ENCODE results near the gene GALNT6.

The GALNT6 gene, protein sequence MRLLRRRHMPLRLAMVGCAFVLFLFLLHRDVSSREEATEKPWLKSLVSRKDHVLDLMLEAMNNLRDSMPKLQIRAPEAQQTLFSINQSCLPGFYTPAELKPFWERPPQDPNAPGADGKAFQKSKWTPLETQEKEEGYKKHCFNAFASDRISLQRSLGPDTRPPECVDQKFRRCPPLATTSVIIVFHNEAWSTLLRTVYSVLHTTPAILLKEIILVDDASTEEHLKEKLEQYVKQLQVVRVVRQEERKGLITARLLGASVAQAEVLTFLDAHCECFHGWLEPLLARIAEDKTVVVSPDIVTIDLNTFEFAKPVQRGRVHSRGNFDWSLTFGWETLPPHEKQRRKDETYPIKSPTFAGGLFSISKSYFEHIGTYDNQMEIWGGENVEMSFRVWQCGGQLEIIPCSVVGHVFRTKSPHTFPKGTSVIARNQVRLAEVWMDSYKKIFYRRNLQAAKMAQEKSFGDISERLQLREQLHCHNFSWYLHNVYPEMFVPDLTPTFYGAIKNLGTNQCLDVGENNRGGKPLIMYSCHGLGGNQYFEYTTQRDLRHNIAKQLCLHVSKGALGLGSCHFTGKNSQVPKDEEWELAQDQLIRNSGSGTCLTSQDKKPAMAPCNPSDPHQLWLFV

GRCh38 chr12:51391283-51392123 lies at the start of gene GALNT6:
TSS of gene GALNT6 (minus strand) at chr12:51391406. CDS start at chr12:51379781, 11,625 bp downstream.
- DNase-seq (ENCODE audit: low spot score), result peak; percentile 70

DNA sequence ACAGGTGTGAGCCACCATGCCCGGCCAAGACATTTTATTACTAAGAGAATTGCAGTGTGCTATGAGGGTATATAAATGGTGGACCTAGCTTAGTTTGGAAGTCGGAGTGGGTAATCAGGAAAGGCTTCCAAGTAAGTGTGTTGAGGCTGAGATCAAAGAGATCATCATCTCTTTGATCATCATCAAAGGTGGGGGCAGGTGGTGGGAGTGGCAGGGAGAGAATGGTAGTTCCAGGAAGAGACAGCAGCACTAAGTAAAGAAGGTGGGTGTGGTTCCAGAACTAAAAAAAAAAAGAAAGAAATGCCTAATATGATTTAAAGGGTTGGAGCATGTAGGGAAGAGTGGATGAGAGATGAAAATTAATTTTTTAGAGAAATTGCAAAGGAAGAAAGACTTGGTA lies 48.1 kb upstream of the GALNT6 start:
- no peak for DNase-seq (ENCODE audit: low spot score)

DNA sequence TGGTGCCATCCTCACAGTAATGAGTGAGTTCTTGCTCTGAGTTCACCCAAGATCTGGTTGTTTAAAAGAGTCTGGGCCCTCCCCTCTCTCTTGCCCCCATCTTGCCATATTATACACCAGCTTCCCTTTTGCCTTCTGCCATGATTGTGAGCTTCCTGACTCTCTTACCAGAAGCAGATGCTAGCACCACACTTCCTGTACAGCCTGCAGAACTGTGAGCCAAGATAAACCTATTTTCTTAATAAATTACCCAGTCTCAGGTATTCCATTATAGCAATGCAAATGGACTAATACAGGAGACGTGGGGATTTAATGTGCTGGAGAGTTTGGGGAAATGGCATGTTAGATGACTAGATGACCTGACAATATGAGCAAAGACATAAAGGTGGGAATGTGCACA lies 46.2 kb upstream of the GALNT6 start:
- no peak for DNase-seq (ENCODE audit: low spot score)

DNA sequence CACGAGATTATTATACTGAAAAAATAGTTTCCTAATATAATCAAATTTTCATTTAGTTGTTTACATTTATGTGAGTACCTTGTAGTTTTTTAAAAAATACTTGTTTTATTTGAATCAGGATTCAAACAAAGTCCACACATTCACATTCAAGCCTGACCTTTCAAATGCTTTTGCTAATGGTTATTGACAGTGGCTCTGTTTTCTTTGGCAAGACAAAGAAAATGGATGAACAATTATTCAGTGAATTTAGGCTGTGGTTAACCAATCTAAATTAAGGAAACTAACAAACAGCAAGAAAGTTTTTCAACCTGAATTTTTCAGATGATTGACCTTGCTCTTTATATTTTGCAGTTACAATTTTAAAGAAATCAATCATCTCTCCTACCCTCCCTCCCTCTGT lies 43.1 kb upstream of the GALNT6 start:
- DNase-seq (ENCODE audit: low spot score), result no peak

GRCh38 chr12:51432921-51433320 lies 41.7 kb upstream of the GALNT6 start:
- DNase-seq (ENCODE audit: low spot score), result no peak

- DNase-seq (ENCODE audit: low spot score), result no peak
These were observed 39.1 kb upstream of the GALNT6 start for GRCh38 chr12:51430196-51430895.

- DNase-seq (ENCODE audit: low spot score), result no peak
These were observed 38.5 kb upstream of the GALNT6 start for GRCh38 chr12:51429700-51430099.

- DNase-seq (ENCODE audit: low spot score), result no peak
These were observed 37.0 kb upstream of the GALNT6 start for GRCh38 chr12:51428256-51428655.

DNA sequence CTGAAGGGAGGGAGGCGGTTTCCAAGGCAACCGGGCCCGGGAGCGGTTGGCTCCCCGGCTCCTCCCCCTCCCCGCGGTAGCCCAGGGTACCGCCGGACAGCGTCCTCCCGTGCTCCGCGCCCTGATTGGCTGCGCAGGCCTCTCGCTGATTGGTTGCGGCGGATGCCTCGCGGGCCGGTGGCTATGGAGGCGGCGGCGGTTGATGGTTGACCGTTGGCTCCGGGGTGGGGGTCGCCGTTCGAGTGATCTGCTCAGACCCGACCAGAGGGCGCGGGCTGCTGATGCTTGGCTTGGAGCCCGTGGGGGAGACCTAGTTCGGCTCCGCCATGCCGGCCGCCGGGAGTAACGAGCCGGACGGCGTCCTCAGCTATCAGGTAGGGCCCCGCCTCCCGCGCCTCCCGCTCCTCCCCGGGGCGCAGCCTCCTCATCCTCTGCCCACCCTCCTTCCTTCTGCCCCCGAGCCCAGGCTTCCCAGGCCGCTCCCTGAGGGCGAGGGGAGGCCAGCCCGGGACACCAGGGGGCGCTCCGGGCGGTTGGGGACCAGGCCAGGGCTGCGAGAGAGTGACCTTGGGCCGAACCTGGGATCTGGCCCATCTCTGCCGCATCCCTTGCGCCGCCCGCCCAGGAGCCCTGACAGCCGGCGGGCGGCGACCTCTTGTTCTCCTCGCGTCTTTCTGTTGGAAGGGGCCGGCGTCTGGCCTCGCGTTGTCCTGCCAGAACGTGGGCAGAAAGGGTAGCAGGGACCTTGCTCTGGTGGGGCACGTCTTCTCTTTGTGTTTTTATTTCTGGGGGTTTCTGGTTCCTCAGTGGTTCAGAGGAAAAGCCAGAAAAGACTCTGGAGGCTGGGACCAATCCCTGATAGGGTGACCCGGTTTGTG lies 33.7 kb upstream of the GALNT6 start, which contains the start of gene SLC4A8:
Gene SLC4A8 (plus strand): TSS at position 170 of the 878 bp plus-strand sequence. CDS start 157 bp downstream, at position 327.
- peak; percentile 100 for DNase-seq (ENCODE audit: low spot score)

GRCh38 chr12:51424094-51424661 lies 33.0 kb upstream of the GALNT6 start:
- DNase-seq (ENCODE audit: low spot score), result no peak

DNA sequence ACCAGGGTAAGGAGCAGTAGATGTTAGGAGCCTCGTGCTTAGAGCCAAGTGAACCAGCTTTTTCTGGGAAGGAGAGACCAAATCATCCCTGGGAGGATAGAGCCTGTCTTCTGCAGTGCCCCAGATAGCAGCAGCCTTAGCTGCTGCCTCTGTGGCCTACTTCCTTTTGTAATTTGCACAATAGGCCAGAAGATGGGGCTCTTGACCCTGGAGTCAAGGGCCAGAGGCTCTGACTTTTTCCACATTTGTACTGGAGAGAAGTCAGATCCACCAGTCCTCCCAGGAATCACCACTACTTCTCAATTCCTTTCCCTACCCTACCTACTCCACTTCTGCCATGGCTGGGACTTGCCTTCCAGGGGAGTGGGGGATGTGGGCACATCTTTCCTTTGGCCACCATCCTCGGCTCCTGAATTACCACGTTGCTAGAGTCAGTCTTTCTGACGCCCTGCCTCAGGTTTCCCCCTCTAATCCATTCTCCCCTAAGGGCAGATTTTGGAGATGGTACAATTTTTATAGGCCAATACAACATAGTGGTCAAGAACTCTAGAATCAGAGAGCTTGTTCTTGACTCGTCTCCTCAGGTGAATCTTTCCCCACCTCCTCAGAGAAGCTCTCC lies 30.2 kb upstream of the GALNT6 start:
- peak; percentile 83 for DNase-seq (ENCODE audit: low spot score)

DNA sequence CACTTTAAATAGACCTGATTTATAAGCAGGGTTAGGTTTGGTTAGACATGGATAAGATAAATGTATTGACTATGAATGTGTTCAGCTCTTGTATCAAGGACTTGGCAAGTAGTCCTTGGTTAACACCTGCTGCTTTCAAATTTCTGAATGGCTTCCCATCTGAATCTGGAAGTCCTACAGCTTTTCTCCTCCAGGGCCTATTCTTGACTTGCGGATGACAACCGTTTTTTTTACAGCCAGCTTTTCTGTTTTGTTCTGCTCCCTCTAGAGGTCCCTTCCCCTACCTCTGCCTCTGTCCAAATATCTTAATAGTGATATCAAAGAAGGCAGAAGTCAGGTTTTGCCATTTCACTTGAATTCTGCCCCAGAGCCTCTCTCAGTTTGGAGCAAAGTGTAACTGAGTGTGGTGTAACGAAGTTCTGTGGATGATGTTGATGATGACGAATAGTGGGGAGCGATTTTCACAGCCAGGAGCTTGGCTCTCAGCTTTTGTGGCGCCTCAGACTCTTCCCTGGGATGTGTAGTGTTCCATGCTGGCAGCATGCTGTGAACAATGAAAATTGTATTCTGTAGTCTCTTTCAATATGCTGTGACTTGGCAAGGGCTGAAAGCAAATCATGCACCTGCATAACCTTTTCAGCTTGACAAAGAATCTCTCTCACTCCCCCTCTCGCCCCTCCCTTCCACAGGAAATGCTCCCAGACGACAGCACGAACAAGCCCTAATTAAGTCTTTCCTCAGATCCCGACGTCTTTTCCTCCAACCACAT lies 28.4 kb upstream of the GALNT6 start:
- DNase-seq (ENCODE audit: low spot score), result no peak

DNA sequence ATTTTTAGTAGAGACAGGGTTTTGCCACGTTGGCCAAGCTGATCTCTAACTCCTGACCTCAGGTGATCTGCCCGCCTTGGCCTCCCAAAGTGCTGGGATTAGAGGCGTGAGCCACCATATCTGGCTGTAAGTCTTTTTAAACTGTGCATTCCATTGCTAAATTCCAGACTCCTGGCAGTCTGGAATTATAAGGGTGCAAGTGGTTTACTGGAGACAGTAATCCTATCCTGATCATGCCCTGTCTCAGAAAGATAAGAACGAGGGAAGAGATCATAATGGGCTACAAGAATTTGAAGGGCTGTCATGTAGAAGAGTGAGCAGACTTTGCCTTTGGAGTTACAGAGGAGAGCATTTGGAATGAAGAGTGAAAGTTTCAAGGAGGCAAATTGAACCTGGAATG lies 26.6 kb upstream of the GALNT6 start:
- no peak for DNase-seq (ENCODE audit: low spot score)

GRCh38 chr12:51415931-51416330 lies 24.7 kb upstream of the GALNT6 start:
- no peak for DNase-seq (ENCODE audit: low spot score)

- DNase-seq (ENCODE audit: low spot score), result no peak
These were observed 22.6 kb upstream of the GALNT6 start for GRCh38 chr12:51413791-51414190.

- no peak for DNase-seq (ENCODE audit: low spot score)
These were observed 21.9 kb upstream of the GALNT6 start for GRCh38 chr12:51413149-51413548.

DNA sequence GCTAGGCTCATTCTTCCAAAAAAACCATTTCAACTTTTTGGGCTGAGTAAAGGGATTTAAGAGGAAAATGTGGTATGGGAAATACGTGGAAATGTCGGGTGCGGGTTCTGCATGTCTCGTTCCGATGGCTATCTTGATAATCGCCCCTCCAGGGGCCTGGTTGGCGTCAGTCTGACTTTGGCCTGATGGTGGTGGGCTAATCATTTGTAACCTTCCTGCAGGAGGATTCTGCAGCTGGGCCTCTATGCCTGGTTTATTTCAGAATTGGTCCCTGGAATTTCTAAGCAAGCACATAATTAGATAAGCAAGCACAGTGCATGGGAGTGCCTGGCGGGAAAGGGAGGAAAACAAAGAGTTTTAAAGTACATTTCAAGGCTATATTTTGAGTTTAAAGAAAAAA lies 18.6 kb upstream of the GALNT6 start:
- DNase-seq (ENCODE audit: low spot score), result no peak

DNA sequence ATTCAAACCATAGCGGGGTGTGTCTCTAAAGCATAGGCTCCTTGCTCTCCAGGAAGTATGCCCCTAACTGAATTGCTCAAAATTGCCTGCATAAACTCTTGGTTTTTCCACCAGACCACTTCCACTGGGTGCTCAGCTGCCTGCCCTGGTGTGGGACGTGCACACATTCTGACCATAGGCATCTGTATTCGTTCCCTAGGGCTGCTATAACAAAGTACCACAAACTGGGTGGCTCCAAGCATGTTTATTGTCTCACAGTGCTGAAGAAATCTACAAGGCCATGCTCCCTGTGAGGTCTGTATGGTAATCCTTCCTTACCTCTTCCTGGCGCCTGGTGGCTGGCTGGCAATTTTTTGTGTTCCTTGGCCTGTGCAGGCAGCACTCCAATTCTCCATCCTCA lies 16.4 kb upstream of the GALNT6 start:
- no peak for DNase-seq (ENCODE audit: low spot score)

- no peak for DNase-seq (ENCODE audit: low spot score)
These were observed 15.7 kb upstream of the GALNT6 start for GRCh38 chr12:51406859-51407258.
